Non-pigmented ciliary epithelial cell (primary cell): ENCODE results near the gene KCNE5.
"Not testable (repeated sequence)": the region's sequence is repeated elsewhere in the genome, so short reads cannot be mapped to it uniquely, and the experiment has no call there.

Experiments
- DNase-seq: peaks from one replicate; pipeline ENCODE4 v3.0.0-alpha.2; 2010; ENCODE audit warnings: low read depth

KCNE5 gene, protein sequence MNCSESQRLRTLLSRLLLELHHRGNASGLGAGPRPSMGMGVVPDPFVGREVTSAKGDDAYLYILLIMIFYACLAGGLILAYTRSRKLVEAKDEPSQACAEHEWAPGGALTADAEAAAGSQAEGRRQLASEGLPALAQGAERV

DNA sequence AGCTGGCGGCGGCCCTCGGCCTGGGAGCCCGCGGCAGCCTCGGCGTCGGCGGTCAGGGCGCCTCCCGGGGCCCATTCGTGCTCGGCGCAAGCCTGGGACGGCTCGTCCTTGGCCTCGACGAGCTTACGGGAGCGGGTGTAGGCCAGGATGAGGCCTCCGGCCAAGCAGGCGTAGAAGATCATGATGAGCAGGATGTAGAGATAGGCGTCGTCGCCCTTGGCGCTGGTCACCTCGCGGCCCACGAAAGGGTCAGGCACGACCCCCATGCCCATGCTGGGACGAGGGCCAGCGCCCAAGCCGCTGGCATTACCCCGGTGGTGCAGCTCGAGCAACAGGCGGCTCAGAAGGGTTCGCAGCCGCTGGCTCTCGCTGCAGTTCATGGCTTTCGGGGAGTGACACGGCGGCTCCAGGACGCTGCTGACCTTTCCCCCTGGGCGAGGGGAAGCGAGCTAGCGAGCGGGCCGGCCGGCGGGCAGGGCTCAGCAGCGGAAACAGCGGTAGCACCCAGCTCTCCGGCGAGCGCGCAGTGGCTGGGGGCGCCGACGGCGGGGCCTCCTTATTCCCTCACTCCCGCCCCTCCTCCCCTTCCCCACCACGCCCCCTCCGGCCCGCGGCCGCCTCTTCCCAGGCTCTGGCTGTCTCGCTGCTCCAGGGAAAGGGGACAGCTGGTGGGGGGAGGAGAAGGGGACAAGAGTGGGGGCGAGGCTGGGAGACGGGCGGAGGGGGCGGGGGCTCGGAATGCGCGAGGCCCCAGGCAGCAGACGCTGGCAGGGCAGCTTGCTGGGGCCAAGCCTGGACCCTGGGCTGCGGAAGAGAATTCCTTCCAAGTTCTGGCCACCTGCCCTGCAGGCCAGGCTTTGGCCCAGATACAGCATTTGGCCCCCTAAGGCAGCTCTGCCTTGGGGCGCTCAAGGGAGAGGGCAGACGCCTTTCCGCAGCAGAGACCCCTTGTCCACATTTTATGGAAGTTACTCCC lies at the start of gene KCNE5:
TSS of gene KCNE5 (minus strand) at position 532 of the 976 bp plus-strand sequence. CDS start at position 380, 152 bp downstream.
- no peak for DNase-seq

DNA sequence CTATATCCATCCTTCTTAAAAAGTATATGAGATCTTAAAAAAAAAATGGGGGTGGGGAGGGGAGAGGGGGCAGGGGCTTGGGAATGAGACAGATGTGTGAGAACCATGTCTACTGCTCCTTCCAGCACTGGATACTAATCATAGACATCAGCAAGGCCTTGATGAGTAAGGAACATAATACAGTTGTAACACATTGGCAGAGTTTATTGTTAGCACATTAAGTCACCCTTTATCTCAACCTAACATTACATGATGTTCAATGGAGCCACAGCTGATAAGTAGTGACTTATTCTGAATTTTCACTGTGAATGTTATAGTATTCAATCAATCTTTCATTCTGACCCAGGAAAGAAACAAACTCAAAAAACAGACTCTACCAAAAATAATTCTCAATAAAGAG lies 47.3 kb upstream of the KCNE5 start:
- no peak for DNase-seq

DNA sequence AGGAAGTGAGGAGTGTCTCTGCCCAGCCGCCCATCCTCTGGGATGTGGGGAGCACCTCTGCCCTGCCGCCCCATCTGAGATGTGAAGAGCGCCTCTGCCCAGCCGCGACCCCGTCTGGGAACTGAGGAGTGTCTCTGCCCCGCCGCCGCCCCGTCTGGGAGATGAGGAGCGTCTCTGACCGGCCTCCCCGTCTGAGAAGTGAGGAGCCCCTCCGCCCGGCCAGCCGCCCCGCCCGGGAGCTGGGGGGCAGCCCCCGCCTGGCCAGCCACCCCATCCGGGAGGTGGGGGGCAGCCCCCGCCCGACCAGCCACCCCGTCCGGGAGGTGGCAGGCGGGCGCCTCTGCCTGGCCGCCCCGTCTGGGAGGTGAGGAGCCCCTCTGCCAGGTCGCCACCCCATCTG lies 46.2 kb upstream of the KCNE5 start:
- not testable (repeated sequence) for DNase-seq

DNA sequence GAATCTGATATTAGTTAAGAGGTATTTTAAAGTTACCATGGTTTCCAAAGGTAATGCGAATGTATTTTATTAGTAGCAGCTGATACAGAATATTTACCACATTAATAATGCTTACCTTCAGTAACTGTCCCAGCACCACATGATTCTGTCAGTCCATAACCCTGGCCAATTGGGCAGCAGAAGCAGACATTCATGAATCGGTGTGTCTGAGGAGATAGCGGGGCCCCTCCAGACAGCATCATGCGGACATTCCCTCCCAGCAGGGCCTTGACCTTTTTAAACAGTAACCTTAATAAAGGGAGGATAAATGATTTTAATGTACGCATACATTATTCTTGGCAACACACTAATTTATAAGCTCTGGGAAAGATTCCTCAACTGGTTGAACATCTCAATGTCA lies 43.0 kb upstream of the KCNE5 start:
- DNase-seq: no peak

DNA sequence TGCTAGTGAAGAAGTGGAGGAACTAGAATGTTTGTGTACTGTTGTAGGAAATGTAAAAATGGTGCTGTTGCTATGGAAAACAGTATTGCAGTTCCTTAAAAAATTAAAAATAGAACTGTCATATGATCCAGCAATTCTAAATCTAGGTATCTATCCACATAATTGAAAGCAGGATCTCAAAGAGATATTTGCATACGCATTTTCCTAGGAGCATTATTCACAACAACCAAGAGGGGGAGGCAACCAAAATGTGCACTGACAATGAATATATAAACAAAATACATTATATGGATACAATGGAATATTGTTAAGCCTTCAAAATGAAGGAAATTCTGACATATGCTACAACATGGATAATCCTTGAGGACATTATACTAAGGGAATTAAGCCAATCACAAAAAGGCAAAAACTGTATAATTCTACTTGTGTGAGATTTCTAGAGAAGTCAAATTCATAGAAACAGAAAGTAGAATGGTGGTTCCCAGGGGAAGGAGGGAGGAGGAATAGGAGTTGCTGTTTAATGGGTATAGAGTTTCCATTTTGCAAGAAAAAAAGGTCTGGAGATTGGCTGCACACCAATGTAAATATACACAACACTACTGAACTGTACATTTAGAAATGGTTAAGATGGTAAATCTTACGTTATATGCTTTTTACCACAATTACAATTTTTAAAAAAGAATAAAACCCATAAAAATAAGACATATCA lies 35.6 kb upstream of the KCNE5 start:
- no peak for DNase-seq

DNA sequence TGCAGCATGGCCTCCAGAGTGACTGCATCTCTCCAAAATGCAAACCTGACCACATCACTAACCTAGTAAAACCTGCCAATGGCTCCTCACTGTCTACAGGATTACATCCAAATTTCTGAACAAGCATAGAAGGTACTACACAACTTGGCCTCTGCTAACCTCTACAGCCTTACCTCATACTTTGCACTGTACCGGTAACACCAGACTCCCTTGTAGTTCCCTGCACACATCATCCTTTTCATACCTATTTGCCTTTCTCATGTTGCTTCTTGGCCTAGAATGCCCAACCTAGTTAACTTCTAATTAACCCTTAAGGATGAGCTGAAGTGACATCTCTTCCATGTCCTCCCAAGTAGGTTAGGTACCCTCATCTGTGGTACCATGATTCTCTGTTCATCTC lies 33.4 kb upstream of the KCNE5 start:
- no peak for DNase-seq

DNA sequence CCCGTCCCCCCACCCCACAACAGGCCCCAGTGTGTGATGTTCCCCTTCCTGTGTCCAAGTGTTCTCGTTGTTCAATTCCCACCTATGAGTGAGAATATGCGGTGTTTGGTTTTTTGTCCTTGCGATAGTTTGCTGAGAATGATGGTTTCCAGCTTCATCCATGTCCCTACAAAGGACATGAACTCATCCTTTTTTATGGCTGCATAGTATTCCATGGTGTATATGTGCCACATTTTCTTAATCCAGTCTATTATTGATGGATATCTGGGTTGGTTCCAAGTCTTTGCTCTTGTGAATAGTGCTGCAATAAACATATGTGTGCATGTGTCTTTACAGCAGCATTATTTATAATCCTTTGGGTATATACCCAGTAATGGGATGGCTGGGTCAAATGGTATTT lies 32.4 kb upstream of the KCNE5 start:
- DNase-seq: not testable (repeated sequence)

DNA sequence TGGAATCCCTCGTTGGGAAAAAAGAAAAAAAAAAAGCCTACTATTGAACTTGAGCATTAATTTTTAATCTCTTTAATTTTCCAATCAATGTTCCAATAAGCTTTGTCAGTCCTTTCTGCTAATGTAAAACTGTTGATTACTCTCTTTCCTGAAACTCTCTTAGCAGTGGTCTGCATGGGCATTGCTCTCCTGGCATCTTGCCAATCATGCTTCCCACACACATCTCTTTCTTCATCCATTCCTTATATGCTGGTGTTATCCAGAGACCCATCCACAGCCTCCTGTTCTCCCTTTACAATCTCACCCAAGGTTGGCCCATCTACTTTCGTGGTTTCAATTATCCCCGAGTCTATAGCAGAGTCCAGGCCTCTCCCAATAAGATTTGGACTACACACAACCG lies 31.8 kb upstream of the KCNE5 start:
- no peak for DNase-seq

DNA sequence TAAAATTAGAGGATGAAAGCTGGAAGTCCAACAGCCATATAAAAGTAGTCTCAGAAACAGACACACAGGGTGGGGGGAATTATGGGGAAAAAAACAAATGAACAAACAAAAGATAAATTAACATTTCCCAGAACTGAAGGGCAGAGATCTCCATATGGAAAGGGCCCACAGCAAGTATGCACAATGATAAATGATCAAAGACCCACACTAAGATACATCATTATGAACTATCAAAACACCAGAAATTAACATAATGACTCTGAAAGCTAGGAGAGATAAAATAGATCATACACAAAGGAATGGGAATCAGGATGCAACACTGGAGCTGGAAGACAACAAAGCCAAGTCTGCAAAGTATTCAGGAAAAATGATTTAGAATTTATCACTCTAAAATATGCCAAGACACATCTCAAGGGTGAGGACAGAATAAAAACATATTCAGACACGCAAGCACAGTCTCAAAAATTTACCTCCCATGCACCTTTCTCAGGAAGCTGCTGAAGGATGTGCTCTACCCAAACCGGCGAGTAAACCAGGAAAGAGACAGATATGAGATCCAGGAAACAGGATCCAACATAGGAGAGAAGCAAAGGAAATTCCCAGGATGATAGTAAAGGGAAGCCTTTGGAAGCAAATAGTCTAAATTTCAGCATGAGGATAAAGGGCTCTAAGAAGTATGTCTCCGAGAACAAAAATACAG lies 30.7 kb upstream of the KCNE5 start:
- DNase-seq: no peak

DNA sequence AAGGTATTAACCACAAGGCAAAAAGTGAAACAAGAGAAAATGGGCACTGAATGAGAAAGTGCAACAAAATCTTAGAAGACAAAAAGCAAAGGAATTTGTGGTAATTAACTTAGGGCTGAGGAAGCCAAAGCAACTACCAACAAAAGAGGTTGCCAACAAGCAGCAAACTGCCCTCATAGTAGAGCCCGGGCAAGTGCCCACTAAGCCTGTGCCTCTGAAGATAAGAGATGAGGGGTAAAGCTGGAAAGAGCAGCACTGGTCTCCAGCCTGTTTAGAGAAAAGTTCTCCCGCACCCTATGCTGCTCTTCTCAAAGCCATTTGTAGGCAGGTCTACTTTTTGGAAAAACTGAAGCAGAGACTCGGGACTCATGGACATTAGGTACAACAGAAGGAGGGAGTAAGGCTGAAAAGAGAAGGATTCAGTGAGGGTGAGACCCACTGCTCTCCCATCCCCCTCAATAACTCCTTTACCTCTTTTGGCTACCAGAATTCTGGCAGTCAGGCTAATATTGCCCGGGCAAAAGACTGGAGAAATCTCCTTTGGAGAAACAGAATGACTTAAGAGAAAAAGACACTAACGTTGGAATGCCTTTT lies 29.6 kb upstream of the KCNE5 start:
- DNase-seq: no peak

DNA sequence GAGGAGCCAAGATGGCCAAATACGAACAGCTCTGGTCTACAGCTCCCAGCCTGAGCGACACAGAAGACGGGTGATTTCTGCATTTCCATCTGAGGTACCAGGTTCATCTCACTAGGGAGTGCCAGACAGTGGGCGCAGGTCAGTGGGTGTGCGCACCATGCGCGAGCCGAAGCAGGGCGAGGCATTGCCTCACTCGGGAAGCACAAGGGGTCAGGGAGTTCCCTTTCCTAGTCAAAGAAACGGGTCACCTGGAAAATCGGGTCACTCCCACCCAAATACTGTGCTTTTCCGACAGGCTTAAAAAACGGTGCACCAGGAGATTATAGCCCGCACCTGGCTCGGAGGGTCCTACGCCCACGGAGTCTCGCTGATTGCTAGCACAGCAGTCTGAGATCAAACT lies 19.7 kb upstream of the KCNE5 start:
- DNase-seq: not testable (repeated sequence)

DNA sequence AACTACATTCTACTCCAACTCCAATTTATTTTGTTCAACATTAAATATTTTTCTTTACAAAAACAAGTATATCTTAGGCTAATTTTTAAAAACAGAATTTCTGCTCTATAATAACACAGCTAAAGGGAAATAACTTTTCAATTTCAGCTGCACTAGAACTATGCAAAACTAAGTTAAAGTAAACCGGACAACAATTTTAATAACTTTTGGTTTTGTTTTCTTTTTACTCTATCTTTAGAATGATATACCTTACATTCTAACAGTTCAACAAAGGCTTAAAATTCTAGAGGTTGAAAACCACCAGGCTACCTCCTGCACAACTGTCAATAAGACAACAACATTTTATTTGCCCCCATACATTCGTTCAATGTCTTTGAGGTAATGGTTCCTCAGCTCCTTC lies 18.7 kb upstream of the KCNE5 start:
- no peak for DNase-seq

DNA sequence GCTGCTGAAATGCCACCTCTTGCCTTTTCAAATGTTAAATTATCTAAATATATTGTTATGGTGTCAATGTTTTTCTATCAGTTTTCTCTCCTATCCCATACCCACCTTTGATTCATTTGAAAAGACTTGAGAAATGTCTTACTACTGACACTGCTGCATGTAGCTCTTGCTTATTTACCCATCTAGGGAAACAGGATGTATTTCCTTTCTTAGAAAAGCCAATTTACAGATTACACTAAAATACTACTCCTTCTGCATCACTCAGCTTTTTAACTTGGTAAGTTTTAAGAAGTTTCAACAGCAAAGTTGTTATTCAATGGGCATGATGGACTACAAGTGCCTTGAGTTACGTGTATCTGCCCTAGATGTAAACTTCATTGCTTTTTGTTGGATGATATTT lies 13.2 kb upstream of the KCNE5 start:
- no peak for DNase-seq

DNA sequence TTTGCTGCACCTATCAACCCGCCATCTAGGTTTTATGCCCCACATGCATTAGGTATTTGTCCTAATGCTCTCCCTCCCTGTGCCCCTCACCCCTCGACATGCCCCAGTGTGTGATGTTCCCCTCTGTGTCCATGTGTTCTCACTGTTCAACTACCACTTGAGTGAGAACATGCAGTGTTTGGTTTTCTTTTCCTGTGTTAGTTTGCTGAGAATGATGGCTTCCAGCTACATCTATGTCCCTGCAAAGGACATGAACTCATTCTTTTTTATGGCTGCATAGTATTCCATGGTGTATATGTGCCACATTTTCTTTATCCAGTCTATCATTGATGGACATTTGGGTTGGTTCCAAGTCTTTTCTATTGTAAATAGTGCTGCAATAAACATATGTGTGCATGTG lies 12.5 kb upstream of the KCNE5 start:
- not testable (repeated sequence) for DNase-seq

DNA sequence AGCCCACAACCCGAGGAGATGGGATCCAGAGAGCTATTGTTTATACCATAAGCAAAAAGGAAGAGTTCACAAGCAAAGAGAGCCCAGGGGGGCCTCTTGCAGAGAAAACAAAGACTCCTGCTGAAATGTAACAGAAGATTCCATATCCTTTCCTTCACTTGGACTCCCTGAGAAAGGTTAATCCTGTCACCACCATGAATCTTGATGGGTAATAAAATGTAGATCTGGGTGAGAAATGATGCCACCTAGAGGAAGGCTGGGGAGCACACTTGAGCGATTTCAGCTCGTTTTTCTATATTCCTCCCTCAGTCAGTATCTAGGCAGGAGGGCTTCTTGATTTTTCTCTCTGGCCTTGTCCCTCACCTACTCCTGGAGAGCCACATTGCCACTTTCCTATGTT lies 10.2 kb upstream of the KCNE5 start:
- no peak for DNase-seq

DNA sequence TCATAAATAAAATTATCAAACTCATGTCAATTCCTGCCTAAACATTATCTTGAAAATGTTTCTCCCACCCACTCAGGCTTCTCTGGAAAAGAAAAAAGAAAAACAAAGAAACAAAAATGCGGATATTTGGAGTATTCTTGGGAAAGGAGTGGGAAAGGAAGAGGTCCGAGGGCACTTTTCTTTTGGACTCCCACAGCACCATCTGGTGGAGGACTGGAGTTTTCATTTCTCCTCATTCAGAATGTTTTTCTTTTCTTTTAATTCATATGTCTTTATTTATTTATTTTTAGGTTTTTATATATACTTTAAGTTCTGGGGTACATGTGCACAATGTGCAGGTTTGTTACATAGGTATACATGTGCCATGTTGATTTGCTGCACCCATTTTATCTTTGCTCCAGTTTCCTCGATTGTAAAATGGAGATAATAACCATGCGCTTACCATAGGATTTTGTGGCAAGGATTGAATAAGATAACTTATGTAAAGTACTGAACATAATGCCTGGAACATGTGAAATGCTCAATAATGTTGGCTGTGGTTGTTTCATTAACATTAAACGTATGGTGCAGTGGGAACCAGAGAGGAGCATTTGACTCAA lies 8.0 kb upstream of the KCNE5 start:
- DNase-seq: no peak

DNA sequence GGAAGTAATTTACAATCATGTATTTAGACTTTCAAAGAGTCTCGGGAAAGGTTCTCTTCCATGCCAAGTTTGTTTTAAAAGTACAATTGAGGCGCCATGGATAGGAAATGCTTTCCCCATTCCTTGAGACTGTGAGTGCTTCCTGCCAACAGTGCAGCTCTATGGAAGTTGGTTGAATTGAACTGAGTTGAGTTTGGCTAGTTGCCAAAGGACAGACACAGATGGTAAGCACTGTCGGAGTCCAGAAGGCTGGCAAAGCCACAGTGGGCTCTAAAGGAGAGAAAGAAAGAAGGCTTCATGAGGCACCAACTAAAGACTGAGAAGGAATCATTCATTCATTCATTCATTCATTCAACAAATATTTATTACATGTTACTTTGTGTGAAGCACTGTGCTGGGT lies 4.3 kb upstream of the KCNE5 start:
- DNase-seq: no peak

DNA sequence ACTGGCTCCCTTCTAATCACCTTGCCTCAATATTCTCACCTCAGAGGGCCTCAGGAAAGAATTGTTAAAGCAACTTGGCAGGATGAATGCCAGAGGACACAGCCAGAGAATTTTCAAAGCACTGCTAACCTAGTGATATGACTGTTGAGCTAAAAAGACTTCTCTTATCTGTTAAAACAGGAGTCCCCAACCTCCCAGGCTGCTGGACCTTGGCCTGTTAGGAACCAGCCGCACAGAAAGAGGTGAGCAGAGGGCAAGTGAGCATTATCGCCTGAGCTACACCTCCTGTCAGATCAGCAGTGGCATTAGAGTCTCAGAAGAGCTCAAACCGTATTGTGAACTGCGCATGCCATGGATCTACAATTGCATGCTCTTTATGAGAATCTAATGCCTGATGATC lies 1.7 kb upstream of the KCNE5 start:
- no peak for DNase-seq

DNA sequence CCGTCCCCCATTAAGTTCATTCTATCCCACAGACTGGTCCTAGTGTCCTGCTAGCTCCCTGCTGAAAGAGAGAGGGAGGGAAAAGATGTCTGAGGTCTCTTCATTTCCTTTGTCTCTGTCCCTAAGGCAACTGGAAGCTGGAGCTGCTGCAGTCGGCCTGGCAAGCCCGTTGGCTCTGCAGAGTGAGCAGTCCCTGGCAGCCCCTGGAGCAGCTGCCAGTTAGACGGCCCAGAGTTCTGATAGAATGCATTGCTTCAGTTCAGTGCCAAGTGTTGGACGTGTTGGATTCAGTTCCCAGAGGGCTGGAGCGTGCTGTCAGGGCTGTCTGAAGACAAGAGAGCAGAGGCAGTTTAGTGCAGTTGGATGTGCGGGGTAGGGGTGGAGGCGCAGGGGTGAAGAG lies 975 bp downstream of the KCNE5 start:
- DNase-seq: no peak

DNA sequence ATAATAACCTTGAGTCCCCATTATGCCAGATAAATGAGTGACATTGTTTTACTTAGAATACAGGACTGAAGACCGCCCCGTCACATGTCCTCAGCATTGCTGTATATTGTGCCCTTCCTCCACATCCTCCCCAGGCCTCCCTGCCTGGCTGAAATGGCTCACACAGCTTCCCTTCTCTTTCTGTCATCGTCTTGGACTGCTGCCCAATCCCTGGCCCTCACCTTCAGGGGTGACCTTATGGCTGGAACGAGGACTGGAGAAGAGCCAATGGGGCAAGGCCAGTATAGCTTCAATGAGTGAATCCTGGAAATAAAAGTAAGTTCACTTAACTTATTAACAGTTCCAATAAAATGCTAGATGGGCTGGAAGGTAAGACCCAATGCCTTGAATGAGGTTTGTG lies 2.7 kb downstream of the KCNE5 start:
- no peak for DNase-seq

DNA sequence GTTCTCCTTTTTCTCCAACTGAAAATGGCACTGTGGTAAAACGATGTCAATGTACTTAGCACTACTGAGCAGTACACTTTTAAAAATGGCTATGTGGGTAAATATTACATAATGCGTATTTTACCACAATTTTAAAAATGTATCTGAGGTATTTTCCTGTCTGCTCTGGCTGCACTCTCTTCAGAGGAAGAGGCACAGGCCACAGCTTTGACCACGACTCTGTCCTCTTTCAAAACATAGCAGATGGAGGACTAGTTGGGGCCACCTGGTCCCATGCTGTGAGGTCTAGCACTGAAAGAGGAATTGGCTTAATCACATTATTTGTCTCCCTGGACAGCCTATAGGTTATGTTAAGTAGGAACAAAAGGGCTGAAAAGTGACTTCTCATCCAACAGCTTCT lies 5.2 kb downstream of the KCNE5 start:
- no peak for DNase-seq

DNA sequence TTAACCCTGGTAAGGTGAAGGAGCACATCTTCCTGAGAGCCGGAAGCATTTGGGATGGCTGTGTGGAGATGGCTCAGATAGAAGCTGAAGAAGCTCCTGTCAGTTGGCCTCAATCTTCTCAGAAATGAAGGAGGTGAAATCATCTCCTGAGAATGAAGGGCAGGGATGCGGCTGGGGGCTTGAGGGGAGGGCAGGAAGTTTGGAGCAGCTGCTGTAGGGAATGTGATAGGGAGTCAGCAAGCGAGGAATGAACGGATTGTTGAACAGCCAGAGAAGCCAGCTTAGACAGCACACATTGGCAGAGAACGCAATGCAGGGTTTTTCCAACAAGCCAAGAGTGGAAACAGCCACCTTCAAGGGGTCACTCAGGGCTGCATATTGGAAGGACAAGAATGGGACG lies 10.0 kb downstream of the KCNE5 start:
- no peak for DNase-seq
